Skeletal muscle satellite cell (primary cell): ENCODE measurements around the gene STX12.
"Not testable (repeated sequence)": the region's sequence is repeated elsewhere in the genome, so short reads cannot be mapped to it uniquely, and the experiment has no call there.

Experiments used
- H3K27me3 ChIP-seq: 2 replicates; pipeline ENCODE4 v1.7.0; 2013; ENCODE audit warnings: low read length; ENCODE audit not compliant: control insufficient read depth, insufficient read depth
- H3K36me3 ChIP-seq: 2 replicates; pipeline ENCODE4 v1.7.0; 2013; ENCODE audit warnings: mild to moderate bottlenecking, control low read depth, low read length; ENCODE audit not compliant: insufficient read depth
- H3K4me1 ChIP-seq: 2 replicates; pipeline ENCODE4 v1.7.0; 2013; ENCODE audit warnings: low read length; ENCODE audit not compliant: control insufficient read depth, insufficient read depth
- H3K4me2 ChIP-seq: 2 replicates; pipeline ENCODE4 v1.7.0; 2013; ENCODE audit warnings: mild to moderate bottlenecking, low read length
- H3K4me3 ChIP-seq: 2 replicates; pipeline ENCODE4 v1.7.0; 2013; ENCODE audit warnings: low read length
- H3K9ac ChIP-seq: 2 replicates; pipeline ENCODE4 v1.7.0; 2013; ENCODE audit warnings: mild to moderate bottlenecking, low read depth, low read length, moderate library complexity
- H3K9me3 ChIP-seq: replicated peaks from 2 replicates; pipeline ENCODE4 v1.7.0; 2013; ENCODE audit warnings: mild to moderate bottlenecking, control low read depth, low read length

Gene STX12

DNA sequence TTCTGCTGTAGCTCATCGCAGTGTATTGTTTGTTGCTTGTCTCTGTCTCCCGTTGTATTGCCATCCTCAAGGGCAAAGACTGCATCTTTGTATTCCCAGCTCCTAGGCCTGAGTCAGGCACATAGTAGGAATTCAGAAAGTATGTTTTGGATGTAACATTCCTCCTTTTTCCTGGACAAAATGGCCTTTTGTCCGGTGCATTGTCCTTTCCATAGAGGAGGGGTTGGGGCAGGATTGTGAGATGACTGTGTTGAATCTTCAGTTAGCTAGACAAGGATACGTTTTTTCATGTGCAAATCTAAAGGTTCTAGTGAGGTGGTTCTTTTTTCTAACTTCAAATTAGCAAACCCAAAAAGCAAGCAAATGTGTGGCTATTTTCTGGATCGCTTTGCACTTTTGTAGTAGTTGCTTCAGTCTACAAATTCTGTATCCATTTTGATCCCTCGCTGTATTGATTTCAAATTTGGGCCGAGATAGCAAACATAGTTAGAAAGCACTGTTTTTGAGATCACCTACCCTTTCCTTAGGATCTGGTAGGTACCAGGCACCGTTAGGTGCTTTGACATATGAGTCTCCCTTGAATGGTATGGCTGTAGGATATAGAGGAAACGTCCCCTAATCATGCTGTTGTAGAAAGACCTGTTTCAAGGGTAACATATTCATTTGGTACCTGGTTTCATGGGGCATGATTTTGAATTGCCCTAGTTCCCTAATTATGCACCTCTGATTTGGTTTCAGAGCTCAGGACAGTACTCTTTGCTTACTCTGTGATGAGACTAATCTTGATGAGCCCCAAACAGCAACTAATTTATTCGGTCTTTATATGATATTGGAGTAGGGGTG, 58.8 kb downstream of the STX12 start:
- Histone ChIP-seq H3K36me3 (peaks cover 28% of the 10 kb centered on the region), H3K27me3 (no peaks in the 10 kb centered on the region), H3K9me3 (no peaks in the 10 kb centered on the region), H3K4me1 (peaks cover 18% of the 10 kb centered on the region), H3K4me3 (peak overlapping the region; percentile 93), H3K4me2 (peak overlapping the region; percentile 92), H3K9ac (peak overlapping the region; percentile 99)

DNA sequence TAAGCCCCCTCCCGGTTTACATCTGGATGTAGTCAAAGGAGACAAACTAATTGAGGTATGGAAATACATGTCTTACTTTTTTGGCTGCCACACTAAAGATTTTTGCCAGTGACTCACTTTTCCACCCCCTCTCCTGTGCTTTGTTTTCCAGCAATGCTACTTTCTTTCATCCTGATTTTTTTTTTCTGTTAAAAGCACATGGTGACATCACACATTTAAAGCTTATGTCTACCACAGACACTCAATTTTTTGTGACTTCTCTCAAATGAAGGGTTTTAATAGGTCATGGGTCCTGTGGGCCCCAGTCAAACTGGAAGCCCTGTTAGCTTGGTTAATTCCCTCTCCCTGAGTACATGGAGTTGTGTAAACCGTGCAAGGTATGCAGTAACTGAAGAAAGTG, 59.7 kb downstream of the STX12 start:
- H3K4me2 ChIP-seq: peak overlapping the region; percentile 92
- no peaks in the 10 kb centered on the region for H3K27me3 ChIP-seq
- H3K9me3 ChIP-seq: no peaks in the 10 kb centered on the region
- peaks cover 28% of the 10 kb centered on the region for H3K36me3 ChIP-seq
- peak overlapping the region; percentile 33 for H3K9ac ChIP-seq
- H3K4me1 ChIP-seq: peaks cover 18% of the 10 kb centered on the region
- peak overlapping the region; percentile 93 for H3K4me3 ChIP-seq

GRCh38 chr1:27833470-27833869, 60.5 kb downstream of the STX12 start:
- Histone ChIP-seq H3K36me3 (peaks cover 28% of the 10 kb centered on the region), H3K4me2 (no peak overlapping the region), H3K4me3 (no peak overlapping the region), H3K27me3 (no peaks in the 10 kb centered on the region), H3K9ac (no peak overlapping the region), H3K4me1 (peaks cover 18% of the 10 kb centered on the region), H3K9me3 (no peaks in the 10 kb centered on the region)

GRCh38 chr1:27835046-27835445, 62.0 kb downstream of the STX12 start:
- Histone ChIP-seq H3K4me1 (peaks cover 18% of the 10 kb centered on the region), H3K27me3 (no peaks in the 10 kb centered on the region), H3K9me3 (no peaks in the 10 kb centered on the region), H3K36me3 (peaks cover 34% of the 10 kb centered on the region), H3K4me2 (no peak overlapping the region), H3K4me3 (no peak overlapping the region), H3K9ac (no peak overlapping the region)

- Histone ChIP-seq H3K36me3 (peaks cover 39% of the 10 kb centered on the region), H3K9me3 (no peaks in the 10 kb centered on the region)
These were observed 62.5 kb downstream of the STX12 start for GRCh38 chr1:27835501-27835900.

DNA sequence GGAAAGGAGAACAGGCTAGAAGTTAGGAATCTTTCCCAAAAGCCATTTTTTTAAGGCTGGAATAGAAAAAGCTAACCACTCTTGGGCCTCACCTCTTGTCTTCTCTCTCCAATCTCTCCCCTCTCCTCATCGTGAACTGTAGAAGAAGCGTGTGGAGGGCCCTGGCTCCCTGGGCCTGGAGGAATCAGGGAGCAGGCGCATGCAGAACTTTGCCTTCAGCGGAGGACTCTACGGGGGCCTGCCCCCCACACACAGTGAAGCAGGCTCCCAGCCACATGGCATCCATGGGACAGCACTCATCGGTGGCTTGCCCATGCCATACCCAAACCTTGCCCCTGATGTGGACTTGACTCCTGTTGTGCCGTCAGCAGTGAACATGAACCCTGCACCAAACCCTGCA, 76.9 kb downstream of the STX12 start:
- peaks cover 40% of the 10 kb centered on the region for H3K36me3 ChIP-seq
- H3K4me3 ChIP-seq: no peak overlapping the region
- H3K9me3 ChIP-seq: no peaks in the 10 kb centered on the region
- no peaks in the 10 kb centered on the region for H3K4me1 ChIP-seq
- H3K27me3 ChIP-seq: no peaks in the 10 kb centered on the region
- H3K4me2 ChIP-seq: no peak overlapping the region
- H3K9ac ChIP-seq: no peak overlapping the region

More at GRCh38 chr1:27835501-27835900, 62.5 kb downstream of the STX12 start:
- no peak overlapping the region for H3K9ac ChIP-seq
- H3K4me3 ChIP-seq: no peak overlapping the region
- no peak overlapping the region for H3K4me2 ChIP-seq
- peaks cover 18% of the 10 kb centered on the region for H3K4me1 ChIP-seq
- H3K27me3 ChIP-seq: no peaks in the 10 kb centered on the region

- Histone ChIP-seq H3K9ac (no peak overlapping the region), H3K36me3 (peaks cover 18% of the 10 kb centered on the region)
These were observed 82.1 kb downstream of the STX12 start for GRCh38 chr1:27855085-27855484.

GRCh38 chr1:27856561-27857343, 83.7 kb downstream of the STX12 start:
- Histone ChIP-seq H3K36me3 (peaks cover 1% of the 10 kb centered on the region), H3K9ac (no peak overlapping the region), H3K27me3 (no peaks in the 10 kb centered on the region), H3K4me1 (peaks cover 9% of the 10 kb centered on the region), H3K4me2 (no peak overlapping the region), H3K9me3 (no peaks in the 10 kb centered on the region), H3K4me3 (no peak overlapping the region)

More at GRCh38 chr1:27855085-27855484, 82.1 kb downstream of the STX12 start:
- no peak overlapping the region for H3K4me2 ChIP-seq
- peaks cover 9% of the 10 kb centered on the region for H3K4me1 ChIP-seq
- no peak overlapping the region for H3K4me3 ChIP-seq
- no peaks in the 10 kb centered on the region for H3K27me3 ChIP-seq
- no peaks in the 10 kb centered on the region for H3K9me3 ChIP-seq

DNA sequence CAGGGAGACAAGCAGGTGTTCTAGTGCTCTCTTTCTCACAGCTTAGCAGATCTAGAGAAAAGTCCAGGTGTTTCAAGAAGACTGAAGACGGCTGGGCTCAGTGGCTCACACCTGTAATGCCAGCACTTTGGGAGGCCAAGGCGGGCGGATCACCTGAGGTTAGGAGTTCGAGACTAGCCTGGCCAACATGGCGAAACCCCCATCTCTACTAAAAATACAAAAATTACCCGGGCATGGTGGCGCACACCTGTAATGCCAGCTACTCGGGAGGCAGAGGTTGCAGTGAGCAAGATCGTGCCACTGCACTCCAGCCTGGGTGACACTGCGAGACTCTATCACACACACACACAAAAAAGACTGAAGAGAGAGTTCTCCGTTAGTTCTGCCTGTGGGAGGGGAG, 84.5 kb downstream of the STX12 start:
- not testable (repeated sequence) for H3K9me3 ChIP-seq, H3K27me3 ChIP-seq, H3K4me3 ChIP-seq, H3K9ac ChIP-seq, H3K36me3 ChIP-seq, H3K4me2 ChIP-seq
- peaks cover 12% of the 10 kb centered on the region for H3K4me1 ChIP-seq

GRCh38 chr1:27858072-27858948, 85.3 kb downstream of the STX12 start:
- Histone ChIP-seq H3K9ac (peak overlapping the region; percentile 40), H3K4me2 (peak overlapping the region; percentile 91), H3K4me3 (peak overlapping the region; percentile 66), H3K4me1 (peaks cover 18% of the 10 kb centered on the region), H3K36me3 (no peaks in the 10 kb centered on the region), H3K9me3 (no peaks in the 10 kb centered on the region), H3K27me3 (no peaks in the 10 kb centered on the region)
